GM11168 (cell line): ENCODE measurements around the gene SNAP91.

Experiments used
- in situ Hi-C: fragments of 300-500 bp; cut with MboI; formaldehyde crosslinking; loops from one replicate; pipeline ENCODE4 v1.12.0; 2022; ENCODE audit warnings: low sequenced_read_pairs; ENCODE audit not compliant: unreplicated experiment

Gene SNAP91

GRCh38 chr6:83708970-83709747 is at the start of gene SNAP91:
TSS of gene SNAP91 (minus strand) at chr6:83709101. CDS start at chr6:83707927, 1,174 bp downstream.
- in situ Hi-C loops, result no loop called here

GRCh38 chr6:83758533-83758932 is 49.6 kb upstream of the SNAP91 start:
- in situ Hi-C loops, result no loop called here

GRCh38 chr6:83757021-83757420 is 48.1 kb upstream of the SNAP91 start:
- in situ Hi-C loops, result no loop called here

GRCh38 chr6:83756565-83756964 is 47.7 kb upstream of the SNAP91 start:
- in situ Hi-C loops, result no loop called here

GRCh38 chr6:83752375-83752774 is 43.5 kb upstream of the SNAP91 start:
- in situ Hi-C loops, result loop anchor here (5.0 kb wide), 1 partner anchor 35 kb away; no protein-coding TSS in a partner anchor

GRCh38 chr6:83741089-83741488 is 32.2 kb upstream of the SNAP91 start:
- in situ Hi-C loops, result no loop called here

GRCh38 chr6:83735461-83735860 is 26.6 kb upstream of the SNAP91 start:
- in situ Hi-C loops, result no loop called here

- in situ Hi-C loops, result no loop called here
Observed at GRCh38 chr6:83729871-83730270, 21.0 kb upstream of the SNAP91 start.

GRCh38 chr6:83722876-83723275 is 14.0 kb upstream of the SNAP91 start:
- in situ Hi-C loops, result no loop called here

- in situ Hi-C loops, result loop anchor here (5.0 kb wide), 1 partner anchor 34 kb away; no protein-coding TSS in a partner anchor
Observed at GRCh38 chr6:83717809-83718208, 8.9 kb upstream of the SNAP91 start.

GRCh38 chr6:83711958-83712357 is 3.1 kb upstream of the SNAP91 start:
- in situ Hi-C loops, result no loop called here

GRCh38 chr6:83709748-83710050 is 798 bp upstream of the SNAP91 start:
- in situ Hi-C loops, result no loop called here

GRCh38 chr6:83708546-83708969 is 343 bp downstream of the SNAP91 start:
- in situ Hi-C loops, result no loop called here

GRCh38 chr6:83707829-83708545 is 914 bp downstream of the SNAP91 start:
- in situ Hi-C loops, result no loop called here

GRCh38 chr6:83702749-83703148 is 6.2 kb downstream of the SNAP91 start:
- in situ Hi-C loops, result no loop called here

- in situ Hi-C loops, result no loop called here
Observed at GRCh38 chr6:83702077-83702476, 6.8 kb downstream of the SNAP91 start.

- in situ Hi-C loops, result no loop called here
Observed at GRCh38 chr6:83696674-83697073, 12.2 kb downstream of the SNAP91 start.

- in situ Hi-C loops, result no loop called here
Observed at GRCh38 chr6:83685481-83685880, 23.4 kb downstream of the SNAP91 start.

- in situ Hi-C loops, result no loop called here
Observed at GRCh38 chr6:83677791-83678190, 31.1 kb downstream of the SNAP91 start.

GRCh38 chr6:83637953-83638352 is 70.9 kb downstream of the SNAP91 start:
- in situ Hi-C loops, result no loop called here

GRCh38 chr6:83636800-83637199 is 72.1 kb downstream of the SNAP91 start:
- in situ Hi-C loops, result no loop called here

- in situ Hi-C loops, result no loop called here
Observed at GRCh38 chr6:83633609-83634008, 75.3 kb downstream of the SNAP91 start.
